ENCODE results near the gene CSMD2.

CSMD2 gene

DNA sequence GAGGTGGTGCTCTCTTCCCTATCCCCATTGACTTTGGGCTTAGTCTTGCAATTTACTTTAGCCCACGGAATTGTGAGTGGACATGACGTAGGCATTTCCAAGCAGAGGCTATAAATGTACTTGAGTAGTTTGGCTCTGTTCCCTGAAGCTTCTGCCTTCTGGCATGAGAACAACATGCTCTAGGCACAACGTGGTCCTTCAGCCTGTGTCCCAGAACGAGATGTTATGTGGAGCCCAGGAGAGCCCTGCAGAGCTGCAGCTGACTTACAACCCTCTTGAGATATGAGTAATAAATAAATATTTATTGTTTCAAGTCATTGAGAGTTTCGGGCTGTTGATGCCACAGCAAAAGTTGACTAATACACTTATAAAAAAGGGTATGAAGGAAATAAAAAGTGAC, 406.3 kb downstream of the CSMD2 start:
- DNase-seq (ENCODE audit: low read depth in 2 of 2): no peak

DNA sequence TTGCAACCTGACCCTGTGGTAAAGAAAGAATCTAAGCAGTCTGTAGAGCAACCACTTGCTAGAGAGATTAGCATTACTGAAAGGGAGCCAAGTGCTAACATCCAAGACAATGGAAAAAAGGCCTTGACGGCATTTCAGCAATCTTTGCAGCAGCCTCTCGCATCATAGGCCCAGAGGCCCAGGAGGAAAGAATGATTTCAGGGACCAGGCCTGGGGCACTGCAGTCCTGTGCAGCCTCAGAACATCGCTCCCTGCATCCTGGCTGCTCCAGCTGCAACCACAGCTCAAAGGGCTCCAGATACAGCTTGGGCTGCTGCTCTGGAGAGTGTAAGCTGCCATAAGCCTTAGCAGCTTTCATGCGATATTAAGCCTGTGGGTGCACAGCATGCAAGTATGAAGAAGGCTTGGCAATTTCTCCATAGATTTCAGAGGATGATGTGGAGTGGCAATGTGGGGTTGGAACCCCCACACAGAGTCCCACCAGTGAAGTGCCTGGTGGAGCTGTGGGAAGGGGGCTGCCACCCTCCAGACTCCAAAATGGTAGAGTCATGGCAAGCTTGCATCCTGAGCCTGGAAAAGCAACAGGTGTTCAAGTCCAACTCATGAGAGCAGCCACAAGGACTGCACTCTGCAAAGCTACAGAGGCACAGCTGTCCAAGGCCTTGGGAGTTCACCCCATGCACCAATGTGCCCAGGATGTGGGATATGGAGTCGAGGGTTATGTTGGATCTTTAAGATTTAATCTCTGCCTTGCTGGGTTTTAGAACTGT, 411.8 kb downstream of the CSMD2 start:
- DNase-seq (ENCODE audit: low read depth in 2 of 2): no peak

DNA sequence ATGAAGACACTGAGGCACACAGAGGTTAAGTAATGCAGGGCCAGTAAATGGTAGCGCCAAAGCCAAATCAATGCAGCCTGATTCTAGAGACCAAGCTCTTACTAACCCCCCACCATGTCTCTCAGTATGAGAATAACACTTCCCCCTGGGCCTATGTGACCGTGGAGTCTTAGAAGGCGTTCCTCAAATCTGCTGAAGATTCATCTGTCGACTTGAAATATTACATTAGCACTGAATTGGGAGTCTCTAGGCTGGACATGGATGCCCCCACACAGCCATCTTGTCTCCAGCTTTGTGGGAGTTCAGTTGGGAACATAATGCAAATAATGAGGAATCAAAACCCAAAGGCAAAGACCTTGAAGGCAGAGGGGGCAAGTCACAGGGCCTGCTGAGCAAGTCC, 419.1 kb downstream of the CSMD2 start:
- no peak for DNase-seq (ENCODE audit: low read depth in 2 of 2)

DNA sequence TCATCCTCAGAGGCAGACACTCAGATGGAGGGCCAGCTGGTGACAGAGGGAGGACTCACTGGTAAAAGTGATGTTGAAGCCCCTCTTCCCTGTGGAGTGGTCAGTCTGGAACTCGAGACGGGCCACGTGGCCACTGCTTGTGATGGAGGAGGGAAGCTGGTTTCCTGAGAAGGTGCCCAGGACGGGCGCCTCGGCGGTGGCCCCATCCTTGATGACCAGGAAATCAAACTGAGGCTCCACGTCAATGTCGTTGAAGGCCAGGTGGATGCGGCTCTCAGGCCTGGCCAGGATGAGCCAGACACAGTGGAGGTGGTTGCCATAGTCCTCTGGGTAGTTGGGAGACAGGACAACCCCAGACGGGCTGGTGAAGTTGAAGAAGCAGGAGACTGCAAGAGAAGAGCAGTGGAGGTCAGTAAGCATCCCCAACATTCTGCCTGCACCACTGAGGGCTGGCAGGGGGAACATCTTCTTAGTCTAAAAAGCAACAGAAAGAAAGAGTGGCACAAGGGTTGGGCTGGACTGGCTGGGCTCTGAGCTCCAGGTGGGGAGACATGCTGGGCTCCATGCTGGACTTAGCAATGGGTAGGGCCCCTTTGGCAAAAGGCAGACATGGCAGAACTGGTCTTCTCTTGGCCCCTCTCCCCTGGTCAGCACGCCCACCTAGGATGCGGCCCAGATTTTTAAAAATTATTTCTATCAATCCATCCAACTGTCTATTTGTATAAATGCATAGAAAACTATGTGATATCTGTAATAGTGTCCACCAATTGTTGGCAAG, 421.6 kb downstream of the CSMD2 start:
- no peak for DNase-seq (ENCODE audit: low read depth in 2 of 2)

DNA sequence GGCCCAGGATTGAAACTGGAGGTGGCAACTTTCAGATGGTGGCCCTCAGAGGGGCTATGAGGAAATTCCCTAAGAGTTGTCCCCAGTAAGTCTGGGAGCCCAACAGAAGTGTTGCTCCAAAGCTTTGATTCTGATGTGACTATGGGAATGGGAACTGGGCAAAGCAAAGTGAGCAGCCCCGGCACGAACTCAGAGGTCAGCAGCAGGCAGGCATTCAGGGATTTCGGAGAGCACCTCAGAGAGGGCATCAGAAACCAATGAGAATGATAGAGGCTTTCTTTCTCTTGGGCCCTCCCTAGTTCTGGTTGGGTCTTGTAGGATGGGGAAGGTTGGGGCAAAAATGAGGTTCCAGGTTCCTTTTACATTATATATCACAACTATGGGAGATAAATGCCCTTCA, 422.4 kb downstream of the CSMD2 start:
- no peak for DNase-seq (ENCODE audit: low read depth in 2 of 2)

DNA sequence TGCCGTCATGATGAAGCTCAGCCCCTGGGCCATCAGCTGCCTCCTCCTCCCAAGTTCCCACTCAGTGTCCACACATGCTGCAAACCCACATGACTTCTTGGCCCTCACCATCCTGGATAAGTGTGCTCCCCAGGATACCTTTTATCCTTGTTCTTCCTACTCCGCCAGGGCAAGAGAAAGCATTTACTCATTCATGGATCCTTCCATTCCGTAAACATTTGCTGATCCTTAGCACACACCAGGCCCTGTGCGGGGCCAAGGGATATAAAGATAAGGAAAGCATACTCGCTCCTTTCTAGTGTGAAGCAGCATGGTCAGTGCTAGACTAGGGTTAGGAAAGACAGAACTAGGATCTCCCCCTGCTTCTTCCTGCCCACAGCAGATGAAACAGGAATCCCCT, 423.3 kb downstream of the CSMD2 start:
- DNase-seq (ENCODE audit: low read depth in 2 of 2): no peak

DNA sequence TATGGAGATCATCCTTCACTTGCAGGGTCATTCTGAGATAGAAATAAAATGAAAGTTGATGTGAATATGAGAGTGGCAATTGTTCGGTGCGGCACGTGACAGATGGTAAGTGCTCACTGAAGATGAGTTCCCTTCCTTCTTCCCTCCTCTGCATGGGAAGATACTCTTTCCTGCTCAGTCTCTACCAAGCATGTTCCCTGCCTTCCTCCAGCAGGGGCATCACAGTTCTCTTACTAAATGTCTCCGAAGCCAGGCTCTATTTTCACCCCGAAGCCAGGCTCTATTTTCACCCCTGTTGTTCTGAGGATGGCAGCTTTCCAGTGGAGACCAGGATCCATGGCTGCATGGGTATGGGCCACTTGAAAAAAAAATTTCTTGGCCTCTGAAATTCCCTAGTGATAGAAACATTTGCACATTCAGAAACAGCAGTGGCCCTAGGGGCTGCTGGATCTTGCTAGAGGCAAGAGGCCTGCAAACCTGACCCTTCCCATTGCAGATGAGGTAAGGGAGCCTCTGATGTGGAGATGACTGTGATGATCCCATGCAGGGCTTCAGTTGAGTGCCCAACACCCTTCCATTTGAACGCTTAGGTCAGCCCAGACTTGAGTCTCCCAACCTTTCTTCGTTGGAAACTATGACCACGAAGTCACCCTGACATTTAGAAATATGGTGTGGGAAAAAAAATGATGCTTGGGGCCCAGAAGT, 424.8 kb downstream of the CSMD2 start:
- no peak for DNase-seq (ENCODE audit: low read depth in 2 of 2)

DNA sequence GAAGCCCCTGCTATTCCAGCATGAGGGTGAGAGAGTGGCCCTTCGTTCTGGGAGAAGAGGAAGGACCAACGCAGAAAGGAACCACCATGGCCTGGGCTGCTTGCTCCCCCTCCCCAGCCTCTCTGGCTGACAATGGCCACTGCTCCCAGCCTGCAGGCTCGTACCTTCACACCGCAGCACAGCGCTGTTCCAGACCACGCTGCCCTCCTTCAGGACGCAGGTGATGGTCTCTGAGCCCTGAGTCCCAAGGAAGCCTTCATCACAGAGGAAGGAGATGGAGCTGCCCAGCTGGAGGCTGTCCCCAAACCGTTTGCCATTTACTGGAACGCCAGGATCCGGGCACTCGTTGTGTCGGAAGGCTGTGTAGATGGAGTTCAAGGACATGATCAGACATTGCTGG, 426.1 kb downstream of the CSMD2 start:
- no peak for DNase-seq (ENCODE audit: low read depth in 2 of 2)

DNA sequence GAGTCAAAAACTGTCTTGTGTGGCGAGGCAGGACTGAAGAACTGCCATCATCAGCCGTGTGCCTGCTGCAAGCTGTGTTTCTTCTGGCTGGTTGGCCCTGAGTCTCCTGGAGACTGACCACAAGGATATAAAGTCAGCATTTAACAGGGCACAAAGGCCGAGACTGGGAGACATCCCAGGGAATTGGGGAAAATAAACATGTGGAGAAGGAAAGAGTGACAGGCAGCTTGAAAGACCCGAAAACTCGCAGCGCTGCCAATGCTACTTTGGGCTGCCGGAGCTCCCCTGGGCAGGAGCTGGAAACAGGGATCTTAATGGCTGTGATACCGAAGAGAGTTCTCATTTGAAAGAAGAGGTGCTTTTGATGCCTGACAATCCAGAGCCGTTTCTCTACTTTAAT, 426.5 kb downstream of the CSMD2 start:
- DNase-seq (ENCODE audit: low read depth in 2 of 2): no peak

DNA sequence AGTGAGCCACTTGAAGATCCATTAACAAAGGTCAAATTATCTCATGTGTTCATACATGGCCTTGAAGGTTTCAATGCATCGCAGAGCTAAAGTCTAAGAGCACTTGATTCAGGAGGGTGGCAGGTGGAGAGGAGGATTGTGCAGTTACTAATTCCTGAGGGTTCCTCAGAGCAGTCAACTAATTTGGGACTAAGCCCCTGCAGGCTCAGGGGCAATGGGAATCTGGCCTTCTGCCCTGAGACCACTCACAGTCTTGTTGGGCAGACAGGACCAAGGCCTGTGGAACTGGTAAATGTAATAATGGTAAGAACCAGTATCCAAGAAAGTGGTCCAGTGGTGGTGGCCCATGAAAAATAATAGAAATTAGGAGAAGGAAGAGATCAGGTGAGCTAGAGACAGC, 428.5 kb downstream of the CSMD2 start:
- no peak for DNase-seq (ENCODE audit: low read depth in 2 of 2)

DNA sequence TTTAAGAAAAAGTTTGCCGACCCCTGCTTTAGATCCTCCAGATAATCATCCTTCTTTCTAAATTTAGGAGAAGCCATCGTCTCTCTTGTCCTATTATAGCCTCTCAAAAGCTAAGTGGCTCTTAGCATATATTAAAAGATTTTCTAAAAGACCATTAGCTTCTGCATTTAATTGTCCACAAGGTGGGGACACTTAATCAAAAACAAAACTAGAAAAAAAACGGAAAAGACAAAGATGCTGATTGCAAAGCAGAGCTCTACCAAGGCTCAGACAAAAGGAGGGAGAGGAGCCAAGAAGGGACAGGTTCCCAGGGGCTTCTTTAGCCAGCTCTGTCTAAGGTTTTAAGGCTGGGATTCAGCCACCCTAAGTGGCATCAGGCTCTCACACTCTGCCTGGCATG, 429.4 kb downstream of the CSMD2 start:
- no peak for DNase-seq (ENCODE audit: low read depth in 2 of 2)

DNA sequence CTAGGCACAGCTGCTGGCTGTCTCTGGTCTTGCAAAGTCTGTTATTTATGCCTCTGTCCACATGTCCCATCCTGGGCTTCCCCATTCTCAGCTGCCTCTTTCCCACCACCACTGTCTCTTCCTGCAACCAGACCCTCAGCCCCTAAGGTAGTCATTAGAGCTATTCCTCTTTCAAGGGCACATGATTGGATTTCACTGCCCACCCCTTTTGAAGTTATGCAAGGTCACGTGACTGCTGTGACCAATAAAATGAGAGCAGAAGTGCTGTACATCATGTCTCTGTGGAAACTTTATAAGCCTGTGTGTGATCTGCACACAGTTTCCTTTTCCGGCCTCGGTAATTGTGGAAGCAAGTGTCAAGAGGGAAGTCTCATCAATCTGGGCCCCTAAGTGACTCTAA, 437.7 kb downstream of the CSMD2 start:
- no peak for DNase-seq (ENCODE audit: low read depth in 2 of 2)

DNA sequence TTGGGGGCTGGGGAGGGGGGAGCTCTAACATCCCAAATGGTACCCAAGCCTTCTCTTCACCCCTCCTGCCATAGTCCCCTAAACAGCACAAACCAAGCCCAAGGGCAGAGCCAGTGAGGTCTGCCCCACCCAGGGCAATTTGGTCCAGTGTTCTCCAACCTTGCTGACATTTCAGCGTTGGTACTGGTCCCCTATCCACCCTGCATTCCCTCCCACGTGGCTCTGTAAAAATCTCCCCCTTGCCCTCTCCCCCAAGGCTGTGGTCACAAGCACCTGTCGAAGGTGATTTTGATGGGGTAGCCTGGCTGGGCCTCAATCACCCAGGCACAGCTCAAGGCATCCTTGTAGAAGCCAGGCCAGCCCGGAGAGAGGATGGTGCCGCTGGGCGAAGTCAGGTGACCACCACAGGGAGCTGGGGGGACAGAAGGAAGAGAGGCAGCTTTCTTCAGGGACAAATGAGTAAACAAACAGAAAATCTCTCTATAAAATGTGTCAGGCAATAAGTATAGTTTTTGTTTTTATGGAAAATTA, 438.7 kb downstream of the CSMD2 start:
- DNase-seq (ENCODE audit: low read depth in 2 of 2): no peak

DNA sequence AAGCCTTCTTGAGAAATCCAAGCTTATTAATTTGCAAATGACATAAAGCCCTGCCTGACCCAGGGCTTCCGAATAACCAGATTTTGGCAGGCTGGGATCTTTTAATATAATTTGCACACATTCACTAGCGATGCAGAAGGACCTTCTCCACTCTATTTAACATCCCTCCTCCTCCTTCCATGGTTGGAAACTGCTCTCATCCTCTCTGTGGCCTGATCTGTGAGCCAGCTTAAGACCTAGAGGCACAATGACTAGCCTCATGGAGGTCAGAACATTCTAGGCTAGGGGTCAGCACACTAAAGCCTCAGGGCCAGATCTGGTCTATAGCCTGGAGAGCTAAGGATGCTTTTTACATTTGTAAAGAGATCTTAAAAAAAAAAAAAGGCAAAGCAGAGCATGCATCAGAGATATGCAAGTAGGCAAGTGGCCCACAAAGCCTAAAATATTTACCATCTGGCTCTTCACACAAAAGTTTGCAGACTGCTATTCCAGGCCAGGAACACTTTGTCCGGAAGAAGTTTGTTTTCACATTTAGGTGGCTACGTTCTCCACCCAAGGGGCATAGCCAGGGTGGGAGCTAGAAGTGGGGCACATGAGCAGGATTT, 439.4 kb downstream of the CSMD2 start:
- DNase-seq (ENCODE audit: low read depth in 2 of 2): no peak

DNA sequence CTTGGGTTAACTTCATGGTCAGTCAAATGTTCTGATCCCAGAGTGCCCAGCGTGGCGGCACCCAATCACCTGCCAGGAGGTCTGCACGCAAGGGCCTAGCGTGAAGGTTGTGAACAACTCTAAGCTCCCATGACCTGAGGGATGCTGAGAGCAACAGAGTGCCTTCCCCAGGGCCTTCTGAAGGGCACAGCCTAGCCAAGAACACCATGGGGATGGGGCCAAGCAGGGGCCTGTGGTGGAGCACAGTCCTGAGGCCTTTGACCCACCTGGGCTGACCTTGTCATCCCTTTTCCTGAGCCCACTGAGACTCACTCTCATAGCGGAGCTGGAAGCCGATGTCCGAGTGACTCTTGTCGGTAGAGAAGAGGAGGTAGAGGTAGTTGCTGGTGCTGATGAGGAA, 440.0 kb downstream of the CSMD2 start:
- DNase-seq (ENCODE audit: low read depth in 2 of 2): no peak

DNA sequence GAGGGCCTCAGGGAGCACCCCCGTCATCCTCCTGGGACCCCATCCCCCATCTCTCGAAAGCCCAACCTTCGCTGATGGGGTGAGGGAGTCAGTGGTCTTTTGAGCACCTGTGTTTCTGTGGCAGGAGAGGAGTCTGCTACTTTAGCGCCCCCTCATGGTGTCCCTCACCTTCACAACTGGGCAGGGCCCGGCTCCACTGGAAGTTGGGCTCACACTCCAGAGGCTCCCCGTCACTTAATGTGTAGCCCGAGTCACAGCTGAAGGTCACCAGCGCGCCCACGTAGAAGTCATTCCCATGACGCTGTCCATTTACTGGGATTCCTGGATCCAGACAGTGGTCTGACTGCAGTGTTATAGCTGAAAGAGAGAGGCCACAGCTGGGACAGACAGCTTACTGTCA, 440.7 kb downstream of the CSMD2 start:
- DNase-seq (ENCODE audit: low read depth in 2 of 2): no peak

DNA sequence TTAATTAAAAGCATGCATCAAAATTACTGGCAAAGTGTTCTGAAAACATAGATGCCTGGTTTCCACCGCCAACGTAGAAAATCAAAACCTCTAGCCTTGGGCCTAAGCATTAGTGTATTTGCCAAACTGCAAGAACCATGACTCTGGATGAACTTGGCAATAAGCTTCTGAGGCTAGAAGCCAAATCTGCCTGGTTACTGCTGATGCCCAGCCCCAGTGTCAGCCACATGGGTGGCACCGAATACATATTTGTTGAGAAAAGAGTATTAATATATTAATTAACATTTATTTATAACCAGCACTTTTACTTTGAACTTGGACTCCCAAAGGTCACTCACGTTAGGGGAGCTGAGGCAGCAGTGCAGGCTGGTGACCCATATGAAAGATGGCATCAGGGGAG, 441.8 kb downstream of the CSMD2 start:
- no peak for DNase-seq (ENCODE audit: low read depth in 2 of 2)

DNA sequence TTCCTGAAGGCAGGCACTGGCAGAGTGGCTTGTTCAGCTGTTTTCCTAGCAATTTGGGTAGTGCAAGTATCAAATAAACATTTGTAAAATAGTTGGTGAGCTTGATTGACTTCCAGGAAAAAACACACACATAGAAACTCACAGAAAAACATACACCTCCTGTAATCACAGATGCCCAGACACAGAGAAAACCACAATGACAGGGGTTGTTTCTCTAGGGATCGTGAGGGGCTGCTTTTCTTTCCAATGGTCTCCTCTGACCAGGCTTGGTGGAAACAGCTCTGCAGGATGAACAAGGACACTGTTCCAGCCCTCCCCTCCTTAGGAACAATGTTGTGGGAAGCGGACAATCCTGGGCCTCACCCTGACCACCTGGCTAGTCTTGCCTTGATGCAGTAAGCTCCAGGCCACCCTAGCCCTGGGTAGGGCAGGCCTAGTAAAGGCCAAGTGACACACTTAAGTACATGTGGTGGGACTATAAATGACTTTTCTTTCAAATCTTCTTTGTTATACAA, 443.7 kb downstream of the CSMD2 start:
- no peak for DNase-seq (ENCODE audit: low read depth in 2 of 2)

DNA sequence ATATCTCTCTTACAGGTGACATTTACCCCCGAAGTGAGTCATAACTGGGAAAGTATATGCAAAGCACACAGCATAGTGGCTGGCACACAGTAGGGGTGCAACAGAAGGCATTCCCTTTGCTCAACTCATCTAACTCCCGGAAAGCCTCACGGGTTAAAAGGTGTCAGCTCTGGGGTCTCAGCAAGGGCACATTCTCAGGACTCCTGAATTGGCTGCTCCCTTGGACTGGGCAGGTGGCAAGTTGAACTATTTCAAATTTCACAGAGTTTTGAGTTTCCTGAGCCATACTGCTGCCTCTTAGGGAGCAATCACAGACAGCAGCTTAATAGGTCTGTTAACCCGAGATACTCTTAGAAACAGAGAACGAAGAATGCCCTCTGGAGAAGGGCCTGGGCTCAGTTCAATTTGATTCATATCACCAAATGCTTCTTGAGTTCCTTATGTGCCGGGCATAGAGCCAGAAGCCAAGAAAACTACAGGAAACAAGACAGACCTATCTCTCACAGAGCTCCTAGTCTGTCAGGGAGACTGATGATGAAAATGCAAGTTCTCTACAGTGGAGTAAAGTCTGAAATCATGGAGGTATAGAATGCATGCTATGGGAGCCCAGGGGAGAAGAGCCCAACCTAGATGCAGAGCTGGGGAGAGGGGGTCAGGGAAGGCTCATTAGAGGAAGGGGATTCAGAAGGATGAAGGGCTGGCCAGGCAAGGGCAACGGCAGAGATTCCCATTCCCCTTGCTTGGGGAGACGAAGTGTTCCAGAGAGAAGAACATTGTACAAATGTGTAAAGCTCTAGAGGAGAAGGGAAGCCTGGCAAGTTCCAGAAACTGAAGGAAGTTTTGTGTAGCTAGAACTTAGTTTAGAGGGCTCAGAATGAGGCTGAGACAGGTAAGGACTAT, 445.0 kb downstream of the CSMD2 start:
- no peak for DNase-seq (ENCODE audit: low read depth in 2 of 2)

DNA sequence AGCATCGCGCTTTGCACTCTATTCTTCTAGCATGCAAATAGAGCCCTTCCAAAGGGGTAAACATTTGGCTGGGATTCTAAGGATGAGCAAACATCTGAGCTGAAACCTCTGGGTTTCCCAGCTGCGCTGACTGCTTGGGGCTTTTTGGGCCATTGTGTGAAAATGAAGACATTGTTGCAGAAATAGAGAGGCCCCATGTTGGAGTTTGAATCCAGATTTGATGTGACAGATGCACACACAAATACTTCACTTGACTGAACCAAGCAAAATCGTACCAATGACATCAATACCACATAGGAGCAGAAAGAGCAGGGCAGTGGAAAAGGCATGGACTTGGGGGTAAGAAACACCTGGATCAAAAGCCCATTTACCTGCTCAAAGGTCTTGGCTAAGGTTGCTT, 445.7 kb downstream of the CSMD2 start:
- DNase-seq (ENCODE audit: low read depth in 2 of 2): no peak

DNA sequence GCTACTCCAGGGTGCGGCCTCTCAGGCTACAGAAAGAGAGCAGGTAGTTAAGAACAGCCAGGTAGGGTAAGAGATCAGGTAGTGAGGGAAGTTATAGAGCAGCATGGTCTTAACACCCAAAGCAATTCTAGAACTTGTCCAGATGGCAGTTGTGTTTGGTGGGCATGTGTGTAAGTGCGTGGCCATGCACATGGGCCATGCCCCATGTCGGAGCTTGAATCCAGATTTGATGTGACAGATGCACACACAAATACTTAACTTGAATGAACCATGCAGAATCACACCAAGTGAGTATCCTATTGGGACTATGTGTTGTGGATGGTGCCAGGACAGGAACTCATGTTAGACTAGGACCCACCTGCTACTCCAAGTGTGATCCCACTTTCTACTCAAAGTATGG, 446.8 kb downstream of the CSMD2 start:
- no peak for DNase-seq (ENCODE audit: low read depth in 2 of 2)

Measured in stimulated activated CD8-positive, alpha-beta memory T cell treated with anti-CD3 and anti-CD28 coated beads, Interleukin-2, amount 100 ng/mL, for 1 hour (primary cell).